ENCODE results near the gene ITGA11.

- TF ChIP-seq CTCF (IDR thresholded peaks at IDR 0.05) (no peak), POLR2A (IDR thresholded peaks at IDR 0.05) (no peak), EP300 (IDR thresholded peaks at IDR 0.05) (no peak)
Measured at GRCh38 chr15:68341760-68342725, 89.9 kb downstream of the ITGA11 start.

All from ovary (tissue), 3 donors.